Measurements from ENCODE around the gene SFTPD.

- TF ChIP-seq ZNF274 (IDR thresholded peaks at IDR 0.05; ENCODE audit: low read depth, low read length) (no peak), YY1 (IDR thresholded peaks at IDR 0.05; ENCODE audit: insufficient read depth, insufficient read length) (no peak), SUZ12 (IDR thresholded peaks at IDR 0.05; ENCODE audit: extremely low read depth, insufficient read depth, insufficient read length) (no peak)
Observed at GRCh38 chr10:79941585-79942210, 7.2 kb downstream of the SFTPD start.
